MCF 10A (cell line): ENCODE data around the gene PARD3. TPM values are rescaled to one million over a fixed set of nuclear protein-coding genes. Genes with fewer than 3 reads are reported as not detected.

Source experiments
- BruUV-seq: library from RNA; stranded (reverse); fragments of 400-500 nt; replicated peaks from 2 replicates; lab custom pipeline; 2021; lab: Mats Ljungman, UMichigan
- CTCF ChIA-PET: fragments of 300-600 bp; sonication (Branson Sonifier 250); formaldehyde crosslinking; extraction: SDS; loops from one replicate; lab custom pipeline; 2021; ENCODE audit warnings: antibody characterized with exemption, inconsistent platforms; lab: Yijun Ruan, JAX
- POLR2A ChIA-PET: fragments of 300-600, 350-650 bp; sonication (Branson Sonifier 250); formaldehyde crosslinking; extraction: SDS; loops from one replicate; lab custom pipeline; 2020; ENCODE audit warnings: antibody characterized with exemption, inconsistent platforms; lab: Yijun Ruan, JAX
- DNase-seq: peaks from one replicate; pipeline ENCODE4 v3.0.0-alpha.2; 2018; ENCODE audit not compliant: unreplicated experiment
- H3K27ac Mint-ChIP-seq: one replicate; pipeline ENCODE4 v1.8.0; 2022; ENCODE audit warnings: mild to moderate bottlenecking, low read depth, mixed read lengths; ENCODE audit not compliant: unreplicated experiment
- H3K27me3 Mint-ChIP-seq: one replicate; pipeline ENCODE4 v1.8.0; 2022; ENCODE audit warnings: mixed read lengths; ENCODE audit not compliant: insufficient read depth, unreplicated experiment
- H3K36me3 Mint-ChIP-seq: one replicate; pipeline ENCODE4 v1.8.0; 2022; ENCODE audit warnings: mild to moderate bottlenecking, moderate library complexity, mixed read lengths; ENCODE audit not compliant: insufficient read depth, unreplicated experiment
- H3K4me1 Mint-ChIP-seq: one replicate; pipeline ENCODE4 v1.8.0; 2022; ENCODE audit warnings: mixed read lengths; ENCODE audit not compliant: insufficient read depth, unreplicated experiment
- H3K4me3 Mint-ChIP-seq: one replicate; pipeline ENCODE4 v1.8.0; 2022; ENCODE audit warnings: mild to moderate bottlenecking, moderate library complexity, mixed read lengths; ENCODE audit not compliant: unreplicated experiment
- H3K9me3 Mint-ChIP-seq: one replicate; pipeline ENCODE4 v1.8.0; 2022; ENCODE audit warnings: mixed read lengths; ENCODE audit not compliant: unreplicated experiment
- CTCF ChIP-seq: fragments of 200-600 bp; IDR thresholded peaks from one replicate; pipeline ENCODE4 v1.8.0; 2022; ENCODE audit warnings: antibody characterized with exemption, mild to moderate bottlenecking; ENCODE audit not compliant: unreplicated experiment
- intact Hi-C: fragments of 100-400 bp; cut with micrococcal nuclease; formaldehyde crosslinking; loops from 2 replicates; pipeline ENCODE4 v1.14.1; 2022
- total RNA-seq: library from RNA; stranded (reverse); gene quantifications from 2 replicates; pipeline ENCODE4 v1.2.3, GENCODE V29; 2022

Gene PARD3
- total RNA-seq, 1 experiment from 2014 or later, result 70.0 TPM

- intact Hi-C loops, result no loop called here
- no peak for DNase-seq
- ChIA-PET POLR2A (no interaction called here), CTCF (no interaction called here)
- peaks cover 11% of the 10 kb centered on the region for H3K36me3 Mint-ChIP-seq
- peaks cover 21% of the 10 kb centered on the region for H3K4me1 Mint-ChIP-seq
- no peak for TF ChIP-seq CTCF
- H3K4me3 Mint-ChIP-seq, result peak overlapping the region; percentile 43
- H3K9me3 Mint-ChIP-seq, result no peaks in the 10 kb centered on the region
- H3K27ac Mint-ChIP-seq, result peak overlapping the region; percentile 81
- BruUV-seq, result no TSS peak
- no peaks in the 10 kb centered on the region for H3K27me3 Mint-ChIP-seq
Observed at GRCh38 chr10:34538281-34538829, 276.7 kb downstream of the PARD3 start.

GRCh38 chr10:34537629-34538231, 277.4 kb downstream of the PARD3 start:
- Mint-ChIP-seq H3K27ac (peak overlapping the region; percentile 81), H3K4me1 (peaks cover 21% of the 10 kb centered on the region), H3K36me3 (peaks cover 11% of the 10 kb centered on the region), H3K27me3 (no peaks in the 10 kb centered on the region), H3K9me3 (no peaks in the 10 kb centered on the region), H3K4me3 (peak overlapping the region; percentile 43)
- CTCF ChIA-PET, result no interaction called here
- BruUV-seq, result no TSS peak
- DNase-seq, result no peak
- POLR2A ChIA-PET, result interaction anchor here (0.7 kb wide), 1 partner anchor 41 kb away, joined by 3 read pairs; no protein-coding TSS in a partner anchor
- intact Hi-C loops, result no loop called here
- no peak for TF ChIP-seq CTCF

- no TSS peak for BruUV-seq
- POLR2A ChIA-PET, result interaction anchor here (0.6 kb wide), 1 partner anchor 84 kb away, joined by 3 read pairs; no protein-coding TSS in a partner anchor
- intact Hi-C loops, result no loop called here
Observed at GRCh38 chr10:34535872-34536271, 279.2 kb downstream of the PARD3 start.

More at GRCh38 chr10:34535872-34536271, 279.2 kb downstream of the PARD3 start:
- Mint-ChIP-seq H3K27me3 (no peaks in the 10 kb centered on the region), H3K27ac (no peak overlapping the region), H3K36me3 (peaks cover 11% of the 10 kb centered on the region), H3K9me3 (peaks cover 6% of the 10 kb centered on the region), H3K4me1 (peaks cover 21% of the 10 kb centered on the region), H3K4me3 (no peak overlapping the region)
- CTCF ChIA-PET, result interaction anchor here (0.7 kb wide), 1 partner anchor 57 kb away, joined by 3 read pairs; no protein-coding TSS in a partner anchor
- TF ChIP-seq CTCF, result no peak
- DNase-seq, result no peak
